Femur (tissue), 1 donor: ENCODE results near the gene ARL15.
"Not testable (repeated sequence)": the region's sequence is repeated elsewhere in the genome, so short reads cannot be mapped to it uniquely, and the experiment has no call there.

ENCODE experiments used
- DNase-seq: peaks from one replicate; pipeline ENCODE4 v3.0.0-alpha.2; 2017

The ARL15 gene

GRCh38 chr5:53878015-53878414 lies 432.4 kb downstream of the ARL15 start:
- DNase-seq: no peak

DNA sequence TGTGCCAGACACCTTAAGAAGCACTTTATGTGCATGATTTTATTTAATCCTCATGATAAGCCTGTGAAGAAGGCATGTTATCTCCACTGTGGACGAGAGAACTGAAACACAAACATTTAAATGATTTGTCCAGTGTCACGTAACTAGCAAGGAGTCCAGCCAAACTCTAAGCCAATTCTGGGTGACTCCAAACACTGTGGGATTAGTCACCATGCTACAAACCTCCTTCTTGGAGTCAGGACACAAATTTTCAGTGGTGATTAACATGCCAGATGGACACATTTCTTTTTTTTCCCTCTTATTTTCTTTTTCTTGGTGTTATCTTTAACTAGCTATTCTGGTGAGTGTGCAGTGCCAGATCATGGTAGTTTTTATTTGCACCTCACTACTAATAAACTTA lies 433.1 kb downstream of the ARL15 start:
- DNase-seq: no peak

GRCh38 chr5:53874409-53874808 lies 436.0 kb downstream of the ARL15 start:
- no peak for DNase-seq

DNA sequence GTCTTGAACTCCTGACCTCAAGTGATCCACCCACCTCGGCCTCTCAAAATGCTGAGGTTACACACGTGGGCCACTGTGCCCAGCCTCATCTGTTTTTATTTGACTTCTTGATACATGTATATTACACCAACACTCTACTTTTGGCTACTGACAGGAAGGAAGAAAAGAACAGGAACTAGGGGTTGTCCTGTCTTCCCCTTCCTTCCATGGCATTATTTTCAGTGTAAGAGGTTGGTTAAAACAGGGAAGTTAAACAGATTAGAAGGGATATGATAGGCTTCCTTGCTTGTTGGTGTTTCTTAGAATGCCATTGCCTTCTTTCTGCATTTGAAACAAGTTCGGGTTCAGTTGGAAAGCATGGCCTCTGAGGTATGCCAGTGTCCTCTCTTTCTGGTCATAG lies 437.1 kb downstream of the ARL15 start:
- DNase-seq: no peak

DNA sequence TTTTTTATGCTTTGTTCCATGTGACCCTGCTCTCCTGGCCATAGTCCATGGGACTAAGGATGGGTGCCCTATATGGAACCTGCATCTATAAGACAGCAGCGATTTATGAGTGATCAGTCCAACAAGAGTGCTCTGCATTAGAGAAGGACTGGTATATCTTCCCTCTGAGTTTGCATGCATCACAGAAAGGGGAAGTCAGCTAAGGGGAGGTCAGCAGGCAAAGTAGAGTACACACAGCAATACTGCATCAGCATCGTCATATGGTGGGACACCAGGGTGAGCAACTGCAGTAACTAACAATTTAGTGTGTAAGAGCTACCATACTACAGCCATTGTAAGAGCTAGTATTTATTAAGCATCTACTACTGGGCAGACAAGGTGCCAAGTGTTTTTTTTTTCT lies 438.6 kb downstream of the ARL15 start:
- no peak for DNase-seq

DNA sequence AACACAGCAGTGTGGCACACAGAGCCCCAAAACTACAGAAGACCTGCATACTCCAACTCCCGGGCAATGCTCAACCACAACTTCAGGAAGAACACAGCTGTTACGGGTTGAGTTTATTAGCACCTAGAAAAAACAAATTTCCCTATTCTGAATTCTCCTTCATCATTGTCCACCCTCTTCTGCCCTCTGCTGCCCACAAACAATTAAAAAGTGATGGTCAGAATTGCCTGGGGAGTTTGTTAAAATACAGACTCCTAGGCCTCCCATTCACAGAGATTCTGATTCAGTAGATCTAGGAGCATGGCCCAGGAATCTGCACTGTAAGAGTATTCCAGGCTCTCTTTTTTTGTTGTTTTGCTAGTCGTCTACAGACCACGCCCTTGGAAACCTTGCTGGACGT lies 439.3 kb downstream of the ARL15 start:
- no peak for DNase-seq

DNA sequence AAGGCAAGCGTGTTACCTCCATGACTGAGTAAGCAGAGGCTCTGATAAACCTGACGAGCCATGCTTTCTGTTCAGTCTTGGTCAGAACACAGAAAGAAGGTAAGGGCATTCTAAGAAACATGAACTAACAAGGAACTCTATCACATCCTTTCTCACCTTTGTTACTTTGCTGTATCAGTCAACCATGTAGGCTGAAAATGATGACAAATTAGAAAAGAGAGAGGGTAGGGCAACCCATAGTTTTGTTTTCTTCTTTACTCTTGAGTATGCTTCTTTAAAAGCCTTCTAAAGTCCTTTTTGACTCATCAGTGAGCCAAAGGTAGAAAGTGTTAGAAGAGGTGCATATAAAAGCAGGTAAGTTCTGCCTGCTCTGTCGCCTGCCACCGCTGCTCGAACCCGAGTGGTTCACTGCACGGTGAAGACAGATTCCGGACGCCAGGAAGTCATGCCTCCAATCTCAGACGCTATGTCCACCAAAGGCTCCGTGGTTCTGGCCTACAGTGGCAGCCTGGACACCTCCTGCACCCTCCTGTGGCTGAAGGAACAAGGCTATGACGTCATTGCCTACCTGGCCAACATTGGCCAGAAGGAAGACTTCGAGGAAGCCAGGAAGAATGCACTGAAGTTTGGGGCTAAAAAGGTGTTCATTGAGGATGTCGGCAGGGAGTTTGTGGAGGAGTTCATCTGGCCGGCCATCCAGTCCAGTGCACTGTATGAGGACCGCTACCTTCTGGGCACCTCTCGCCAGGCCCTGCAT lies 451.5 kb downstream of the ARL15 start:
- DNase-seq: no peak

DNA sequence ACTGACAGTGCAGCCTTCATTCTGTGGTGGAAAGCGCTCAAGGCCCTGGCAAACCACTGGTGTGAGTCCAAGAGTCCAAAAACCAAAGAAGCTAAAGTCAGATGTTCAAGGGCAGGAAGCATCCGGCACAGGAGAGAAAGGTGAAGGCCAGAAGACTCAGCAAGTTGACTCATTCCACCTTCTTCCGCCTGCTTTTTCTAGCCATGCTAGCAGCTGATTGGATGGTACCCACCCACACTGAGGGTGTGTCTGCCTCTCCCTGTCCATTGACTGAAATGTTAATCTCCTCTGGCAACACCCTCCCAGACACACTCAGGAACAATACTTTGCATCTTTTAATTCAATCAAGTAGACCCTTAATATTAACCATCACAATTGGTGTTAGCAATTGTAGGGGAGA lies 453.9 kb downstream of the ARL15 start:
- DNase-seq: no peak

DNA sequence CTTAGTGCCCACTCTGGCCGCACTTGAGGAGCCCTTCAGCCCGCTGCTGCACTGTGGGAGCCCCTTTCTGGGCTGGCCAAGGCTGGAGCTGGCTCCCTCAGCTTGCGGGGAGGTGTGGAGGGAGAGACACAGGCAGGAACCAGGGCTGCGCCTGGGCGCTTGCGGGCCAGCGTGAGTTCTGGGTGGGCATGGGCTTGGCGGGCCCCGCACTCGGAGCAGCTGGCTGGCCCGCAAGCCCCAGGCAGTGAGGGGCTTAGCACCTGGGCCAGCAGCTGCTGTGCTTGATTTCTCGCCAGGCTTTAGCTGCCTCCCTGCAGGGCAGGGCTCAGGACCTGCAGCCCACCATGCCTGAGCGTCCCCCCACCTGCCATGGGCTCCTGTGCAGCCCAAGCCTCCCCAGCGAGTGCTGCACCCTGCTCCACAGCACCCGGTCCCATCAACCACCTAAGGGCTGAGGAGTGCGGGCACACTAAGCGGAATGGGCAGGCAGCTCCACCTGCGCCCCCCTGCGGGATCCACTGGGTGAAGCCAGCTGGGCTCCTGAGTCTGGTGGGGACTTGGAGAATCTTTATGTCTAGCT lies 473.4 kb downstream of the ARL15 start:
- not testable (repeated sequence) for DNase-seq

- no peak for DNase-seq
Measured at GRCh38 chr5:53834500-53834899, 475.9 kb downstream of the ARL15 start.
